Measurements from ENCODE around the gene SLC9A1.

Gene SLC9A1

GRCh38 chr1:27116697-27117096, 38.2 kb downstream of the SLC9A1 start:
- ATAC-seq = no peak
- no peak for TF ChIP-seq ZNF70 (CRISPR knock-in tag; IDR thresholded peaks at IDR 0.05)
- no peak for TF ChIP-seq ZC3H10 (CRISPR knock-in tag; IDR thresholded peaks at IDR 0.05)
- no peak for TF ChIP-seq POU6F1 (CRISPR knock-in tag; IDR thresholded peaks at IDR 0.05; ENCODE audit: borderline replicate concordance, low read depth)
- no peak for TF ChIP-seq ZNF8 (CRISPR knock-in tag; IDR thresholded peaks at IDR 0.05)
- no peak for TF ChIP-seq ZFP30 (CRISPR knock-in tag; IDR thresholded peaks at IDR 0.05)
- TF ChIP-seq ESRRG (CRISPR knock-in tag; IDR thresholded peaks at IDR 0.05) = no peak
- no peak for TF ChIP-seq ARNTL (CRISPR knock-in tag; IDR thresholded peaks at IDR 0.05; ENCODE audit: borderline replicate concordance, low read depth)
- TF ChIP-seq ZFP3 (CRISPR knock-in tag; IDR thresholded peaks at IDR 0.05) = no peak
- no peak for TF ChIP-seq GLIS3 (CRISPR knock-in tag; IDR thresholded peaks at IDR 0.05)
- TF ChIP-seq CSRNP3 (CRISPR knock-in tag; IDR thresholded peaks at IDR 0.05) = no peak
- no peak for TF ChIP-seq TSHZ2 (CRISPR knock-in tag; IDR thresholded peaks at IDR 0.05)
- no peak for TF ChIP-seq TOX (CRISPR knock-in tag; IDR thresholded peaks at IDR 0.05; ENCODE audit: borderline replicate concordance)
- no peak for TF ChIP-seq PPARA (CRISPR knock-in tag; IDR thresholded peaks at IDR 0.05; ENCODE audit: borderline replicate concordance)
- TF ChIP-seq CSDC2 (CRISPR knock-in tag; IDR thresholded peaks at IDR 0.05) = no peak
- no peak for TF ChIP-seq OSR1 (CRISPR knock-in tag; IDR thresholded peaks at IDR 0.05)

GRCh38 chr1:27116232-27116631, 38.7 kb downstream of the SLC9A1 start:
- TF ChIP-seq ZC3H10 (CRISPR knock-in tag; IDR thresholded peaks at IDR 0.05) = no peak
- no peak for TF ChIP-seq OSR1 (CRISPR knock-in tag; IDR thresholded peaks at IDR 0.05)
- TF ChIP-seq POU6F1 (CRISPR knock-in tag; IDR thresholded peaks at IDR 0.05; ENCODE audit: borderline replicate concordance, low read depth) = no peak
- no peak for TF ChIP-seq CREB5 (CRISPR knock-in tag; IDR thresholded peaks at IDR 0.05; ENCODE audit: low read depth)
- no peak for TF ChIP-seq TOX (CRISPR knock-in tag; IDR thresholded peaks at IDR 0.05; ENCODE audit: borderline replicate concordance)
- TF ChIP-seq SNAI2 (CRISPR knock-in tag; IDR thresholded peaks at IDR 0.05) = no peak
- no peak for TF ChIP-seq GLIS3 (CRISPR knock-in tag; IDR thresholded peaks at IDR 0.05)
- TF ChIP-seq TSHZ2 (CRISPR knock-in tag; IDR thresholded peaks at IDR 0.05) = no peak
- TF ChIP-seq PATZ1 (CRISPR knock-in tag; IDR thresholded peaks at IDR 0.05; ENCODE audit: borderline replicate concordance) = no peak
- TF ChIP-seq BACH2 (CRISPR knock-in tag; IDR thresholded peaks at IDR 0.05; ENCODE audit: borderline replicate concordance) = no peak
- no peak for TF ChIP-seq CSDC2 (CRISPR knock-in tag; IDR thresholded peaks at IDR 0.05)
- no peak for TF ChIP-seq RARB (CRISPR knock-in tag; IDR thresholded peaks at IDR 0.05)
- TF ChIP-seq TCF4 (CRISPR knock-in tag; IDR thresholded peaks at IDR 0.05; ENCODE audit: borderline replicate concordance) = no peak
- TF ChIP-seq ZNF565 (CRISPR knock-in tag; conservative IDR thresholded peaks at IDR 0.05; ENCODE audit: low read depth) = no peak
- no peak for TF ChIP-seq ZNF70 (CRISPR knock-in tag; IDR thresholded peaks at IDR 0.05)
- no peak for TF ChIP-seq ZNF8 (CRISPR knock-in tag; IDR thresholded peaks at IDR 0.05)
- no peak for TF ChIP-seq CSRNP3 (CRISPR knock-in tag; IDR thresholded peaks at IDR 0.05)
- ATAC-seq = no peak

Measured in SK-N-SH treated with all-trans-retinoic acid at 6 μM for 48 hours (cell line).